ENCODE results near the gene FBXO2.

The FBXO2 gene

DNA sequence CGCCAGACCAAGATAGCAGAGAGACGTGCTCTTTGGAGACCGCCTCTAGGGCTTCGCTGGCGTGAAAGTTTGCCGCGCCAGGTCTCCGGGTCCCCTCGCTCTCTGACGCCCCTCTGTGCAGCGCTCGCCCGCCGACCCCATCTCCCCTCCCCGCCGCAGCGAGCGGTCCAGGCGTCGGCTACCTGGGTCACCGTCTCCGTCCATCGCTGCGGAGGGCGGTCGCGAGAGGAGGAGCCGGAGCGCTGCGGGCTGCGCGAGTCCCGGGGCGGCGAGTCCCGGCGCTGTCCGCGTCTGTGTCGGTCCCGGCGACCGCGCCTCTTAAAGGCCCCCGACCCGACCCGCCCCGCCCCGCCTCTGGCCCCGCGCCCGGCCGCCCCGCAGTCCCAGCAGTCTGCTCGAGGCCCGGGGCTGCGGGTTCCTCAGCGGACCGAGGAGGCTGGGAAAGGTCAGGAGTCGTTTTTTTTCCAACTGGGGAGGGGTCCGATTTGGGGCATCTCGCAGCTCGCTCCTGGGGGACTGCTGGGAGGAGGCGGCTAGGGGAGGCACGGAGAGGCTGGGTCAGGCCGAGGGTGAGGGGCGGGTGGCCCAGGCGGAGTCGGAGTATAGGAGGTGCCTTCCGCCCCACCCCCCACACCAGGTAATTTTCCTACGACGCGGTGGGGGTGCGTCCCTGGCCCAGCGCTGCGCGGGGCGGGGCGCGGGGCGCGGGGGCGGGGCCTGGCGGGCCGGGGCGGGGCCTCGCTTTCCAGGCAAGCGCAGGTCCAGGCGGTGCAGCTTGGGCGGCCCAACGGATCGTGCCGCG lies at the start of gene FBXO2, which contains the start of gene FBXO44:
FBXO2 (minus strand) TSS at position 293 of the 802 bp plus-strand sequence; CDS start at position 204, 89 bp downstream.
FBXO44 (plus strand) TSS at position 741 of the 802 bp plus-strand sequence. CDS start 959 bp downstream, outside the sequence.
- peak; percentile 41 for DNase-seq (ENCODE audit: low read depth)

GRCh38 chr1:11703357-11704193 lies 49.3 kb upstream of the FBXO2 start:
- DNase-seq (ENCODE audit: low read depth): no peak

GRCh38 chr1:11701981-11702803 lies 48.0 kb upstream of the FBXO2 start:
- no peak for DNase-seq (ENCODE audit: low read depth)

- no peak for DNase-seq (ENCODE audit: low read depth)
These were observed 47.3 kb upstream of the FBXO2 start for GRCh38 chr1:11701551-11701961.

GRCh38 chr1:11700601-11701467 lies 46.6 kb upstream of the FBXO2 start:
- DNase-seq (ENCODE audit: low read depth): no peak

- DNase-seq (ENCODE audit: low read depth): no peak
These were observed 43.6 kb upstream of the FBXO2 start for GRCh38 chr1:11697893-11698210.

- no peak for DNase-seq (ENCODE audit: low read depth)
These were observed 43.1 kb upstream of the FBXO2 start for GRCh38 chr1:11697188-11697892.

GRCh38 chr1:11695861-11696260 lies 41.6 kb upstream of the FBXO2 start:
- DNase-seq (ENCODE audit: low read depth): no peak

DNA sequence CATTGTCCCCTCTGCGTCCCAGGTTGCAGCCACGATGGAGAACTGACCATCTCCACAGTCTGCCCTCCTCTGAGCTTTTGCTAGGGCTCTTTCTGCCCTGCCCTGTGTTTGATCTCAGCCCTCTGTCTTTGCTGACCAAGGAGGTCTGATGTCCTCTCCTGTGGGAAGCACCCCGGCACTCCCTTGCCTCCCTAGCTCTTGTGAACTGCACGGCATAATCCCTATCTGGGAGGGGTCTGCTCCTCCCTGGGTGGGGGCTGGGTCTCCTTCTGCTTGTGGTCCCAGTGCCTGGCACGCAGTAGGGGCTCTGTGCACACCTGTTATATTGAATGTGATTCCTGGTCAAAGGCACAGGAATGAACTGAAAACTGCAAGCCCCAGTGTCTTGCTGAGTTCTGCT lies 39.7 kb upstream of the FBXO2 start:
- no peak for DNase-seq (ENCODE audit: low read depth)

- no peak for DNase-seq (ENCODE audit: low read depth)
These were observed 38.9 kb upstream of the FBXO2 start for GRCh38 chr1:11693024-11693590.

DNA sequence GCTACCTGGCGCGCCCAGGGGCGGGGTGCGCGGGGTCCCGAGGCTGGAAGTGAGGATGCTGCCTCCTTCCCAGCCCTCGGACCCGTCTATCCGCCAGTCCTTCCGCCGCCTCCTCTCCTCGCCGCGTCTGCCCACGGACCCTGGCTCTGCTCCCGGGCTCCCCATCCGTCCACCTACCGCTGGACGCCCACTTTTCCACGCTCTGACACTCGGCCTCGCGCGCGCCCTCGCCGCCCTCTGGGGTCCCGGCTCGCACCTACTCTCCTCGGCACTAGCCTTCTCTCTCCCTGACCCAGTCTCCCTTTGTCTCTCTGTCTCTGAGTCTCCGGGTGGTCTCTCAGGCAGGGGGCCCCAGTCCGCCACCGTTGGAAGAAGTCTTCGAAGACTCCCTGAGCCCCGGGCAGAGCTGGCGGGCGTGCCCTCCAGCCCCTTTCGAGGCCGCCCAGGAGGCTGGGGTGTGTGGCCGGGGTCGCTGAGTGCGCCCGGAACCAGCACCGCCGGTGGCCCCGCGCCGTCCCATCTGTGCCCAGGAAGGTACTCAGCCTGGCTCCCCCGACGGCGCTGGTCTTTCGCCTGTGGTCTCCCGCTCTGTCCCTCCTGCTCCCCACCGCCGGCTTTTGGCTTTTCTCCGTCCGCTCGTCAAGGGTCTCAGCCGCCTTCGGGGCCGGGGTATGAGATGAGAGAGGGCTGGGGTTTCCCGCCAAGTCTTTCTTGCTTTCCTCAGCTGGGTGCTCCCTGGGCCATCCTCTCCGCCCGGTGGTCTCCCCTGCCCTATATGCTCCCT lies 37.9 kb upstream of the FBXO2 start:
- DNase-seq (ENCODE audit: low read depth): no peak

- no peak for DNase-seq (ENCODE audit: low read depth)
These were observed 37.2 kb upstream of the FBXO2 start, which contains the start of gene DRAXIN for GRCh38 chr1:11691302-11691914. Gene DRAXIN (plus strand): TSS chr1:11691710. CDS start chr1:11706259, 14,549 bp downstream.

DNA sequence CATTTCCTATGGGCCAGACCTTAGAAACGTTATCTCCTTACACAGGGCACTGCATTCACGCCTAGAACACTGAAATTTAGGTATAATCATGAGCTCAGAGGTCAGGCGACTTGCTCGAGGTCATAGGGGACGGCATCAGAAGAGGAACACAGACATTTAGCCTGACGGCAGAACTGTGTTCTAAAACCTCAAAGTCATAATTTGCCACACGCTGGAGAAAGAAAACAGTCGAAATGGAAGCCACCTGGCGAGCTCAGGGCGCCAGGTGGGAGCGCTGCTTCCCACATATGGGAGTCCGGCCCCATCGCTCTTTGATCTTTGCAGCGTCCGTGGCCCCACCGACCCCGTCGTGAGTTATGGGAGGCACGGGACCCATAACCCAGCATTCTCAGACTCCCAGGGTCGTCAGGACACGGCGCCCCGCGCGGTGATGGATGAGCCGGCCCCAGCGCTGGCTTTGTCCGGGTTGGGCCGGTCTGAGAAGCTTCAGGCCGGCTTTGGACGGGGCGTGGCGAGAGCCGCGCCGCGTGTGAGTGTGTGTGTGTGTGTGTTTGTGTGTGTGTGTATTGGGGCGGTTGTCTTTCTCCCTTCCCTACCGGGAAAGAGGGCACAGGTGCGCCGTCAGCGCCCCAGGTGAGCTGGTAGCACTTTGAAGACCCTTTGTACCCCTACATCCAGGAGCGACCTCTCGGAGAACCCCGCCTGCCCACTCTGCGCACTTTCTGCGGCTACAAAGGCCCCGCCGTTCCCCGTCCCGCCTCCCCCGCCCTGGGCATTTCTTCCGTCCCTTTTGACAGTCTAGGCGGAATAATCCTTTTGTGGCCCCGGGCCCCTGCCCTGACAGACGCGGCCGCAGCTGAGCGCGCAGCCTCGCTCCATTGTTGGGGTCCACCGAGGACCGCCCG lies 36.4 kb upstream of the FBXO2 start:
- no peak for DNase-seq (ENCODE audit: low read depth)

- no peak for DNase-seq (ENCODE audit: low read depth)
These were observed 34.3 kb upstream of the FBXO2 start for GRCh38 chr1:11688506-11688905.

GRCh38 chr1:11685210-11685752 lies 31.1 kb upstream of the FBXO2 start:
- no peak for DNase-seq (ENCODE audit: low read depth)

DNA sequence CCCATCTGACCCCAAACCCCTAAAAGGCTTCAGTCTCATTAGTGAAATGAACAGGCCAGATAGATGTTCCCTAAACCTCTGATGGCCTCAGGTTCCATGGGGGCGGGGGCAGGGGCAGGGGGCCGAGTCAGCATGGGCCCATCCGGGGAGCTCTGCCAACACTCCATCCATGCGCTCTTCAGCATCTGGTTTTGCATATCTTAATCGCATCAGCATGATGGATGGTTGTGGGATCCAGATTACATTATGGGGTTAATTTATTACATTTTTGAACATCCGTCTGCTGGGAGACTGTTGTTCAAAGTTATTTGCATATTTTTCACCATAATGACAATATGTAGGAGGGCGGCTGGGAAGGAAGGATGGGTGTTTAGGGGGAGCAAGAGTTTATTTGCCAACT lies 29.8 kb upstream of the FBXO2 start:
- DNase-seq (ENCODE audit: low read depth): no peak

DNA sequence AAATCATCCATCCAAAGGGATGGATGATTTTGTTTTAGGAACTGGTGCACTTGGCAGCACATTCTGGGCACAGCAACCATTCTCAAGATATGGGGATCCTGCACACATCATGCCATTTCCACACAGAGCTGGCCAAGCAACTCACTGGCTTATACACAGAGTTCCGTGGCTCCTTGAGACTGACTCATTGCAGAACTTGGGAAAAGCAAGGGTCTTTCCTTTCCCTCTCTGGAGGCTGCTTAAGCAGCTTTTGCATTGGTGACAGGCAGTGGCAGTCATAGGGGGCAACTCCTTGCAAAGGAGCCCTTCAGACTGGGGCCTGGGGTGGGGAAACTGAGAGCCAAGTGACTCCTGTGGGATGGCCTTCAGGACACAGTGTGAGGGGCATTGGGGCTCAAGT lies 28.6 kb upstream of the FBXO2 start:
- DNase-seq (ENCODE audit: low read depth): no peak

Measured in stimulated activated CD8-positive, alpha-beta memory T cell treated with anti-CD3 and anti-CD28 coated beads, Interleukin-4, amount 100 ng/mL, for 24 hours (primary cell).